Frontal cortex (tissue), 4 donors: ENCODE measurements around the gene ECEL1. TPM values are rescaled to one million over a fixed set of nuclear protein-coding genes. Genes with fewer than 3 reads are reported as not detected.
A peak's percentile ranks its signal among the peaks of the same experiment; 100 is the strongest.
"Not testable (repeated sequence)": the region's sequence is repeated elsewhere in the genome, so short reads cannot be mapped to it uniquely, and the experiment has no call there.

ENCODE experiments used
- DNase-seq, 2 donors: peaks; one replicate each; pipeline ENCODE4 v3.0.0; 2012; ENCODE audit warnings: low spot score in 2 of 2
- FAIRE-seq: peaks from 2 replicates; lab custom pipeline; 2012; peaks lifted over from hg19 to GRCh38; lab: Jason Lieb, UNC
- total RNA-seq: library from RNA; depleted of rRNA; stranded (reverse); fragments of >200 nt; gene quantifications from one replicate; pipeline ENCODE4 v1.2.3, GENCODE V29; 2014
- donor health status: control.
- donor health status: control.
- donor health status: control.

The ECEL1 gene
- total RNA-seq, 1 donor from 2014 or later: 2.4 TPM

- no peak for DNase-seq
- FAIRE-seq: no peak
These were observed 39.9 kb downstream of the ECEL1 start for GRCh38 chr2:232447638-232448303.

- no peak for FAIRE-seq
These were observed 40.5 kb downstream of the ECEL1 start for GRCh38 chr2:232447091-232447620.

DNA sequence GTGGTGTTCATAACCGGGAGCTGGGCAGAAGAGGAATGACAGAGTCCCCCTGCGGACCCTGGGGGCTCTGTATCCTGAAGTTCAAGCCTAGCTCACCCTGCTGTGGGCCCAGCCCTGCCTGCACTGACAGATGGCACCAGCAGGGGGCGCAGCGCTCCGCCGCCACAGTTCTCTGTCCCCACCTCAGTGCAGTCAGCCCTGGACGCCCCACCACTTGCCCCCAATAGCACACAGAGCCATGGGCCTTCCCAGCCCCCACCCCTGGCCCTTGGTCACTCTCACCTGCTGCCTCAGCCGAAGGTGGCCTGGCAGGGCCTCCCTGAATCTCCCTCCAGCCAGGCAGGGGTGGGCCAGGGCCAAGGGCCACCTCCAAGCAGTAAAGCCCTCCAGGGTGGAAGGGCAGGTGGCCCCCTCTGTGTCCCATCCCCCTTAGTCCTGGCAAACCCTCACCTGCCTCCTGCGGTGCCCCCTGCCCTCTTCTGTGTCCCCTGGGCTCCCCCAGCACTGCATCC lies 41.3 kb downstream of the ECEL1 start:
- DNase-seq, FAIRE-seq: not testable (repeated sequence)

More at GRCh38 chr2:232447091-232447620, 40.5 kb downstream of the ECEL1 start:
- DNase-seq: no peak

DNA sequence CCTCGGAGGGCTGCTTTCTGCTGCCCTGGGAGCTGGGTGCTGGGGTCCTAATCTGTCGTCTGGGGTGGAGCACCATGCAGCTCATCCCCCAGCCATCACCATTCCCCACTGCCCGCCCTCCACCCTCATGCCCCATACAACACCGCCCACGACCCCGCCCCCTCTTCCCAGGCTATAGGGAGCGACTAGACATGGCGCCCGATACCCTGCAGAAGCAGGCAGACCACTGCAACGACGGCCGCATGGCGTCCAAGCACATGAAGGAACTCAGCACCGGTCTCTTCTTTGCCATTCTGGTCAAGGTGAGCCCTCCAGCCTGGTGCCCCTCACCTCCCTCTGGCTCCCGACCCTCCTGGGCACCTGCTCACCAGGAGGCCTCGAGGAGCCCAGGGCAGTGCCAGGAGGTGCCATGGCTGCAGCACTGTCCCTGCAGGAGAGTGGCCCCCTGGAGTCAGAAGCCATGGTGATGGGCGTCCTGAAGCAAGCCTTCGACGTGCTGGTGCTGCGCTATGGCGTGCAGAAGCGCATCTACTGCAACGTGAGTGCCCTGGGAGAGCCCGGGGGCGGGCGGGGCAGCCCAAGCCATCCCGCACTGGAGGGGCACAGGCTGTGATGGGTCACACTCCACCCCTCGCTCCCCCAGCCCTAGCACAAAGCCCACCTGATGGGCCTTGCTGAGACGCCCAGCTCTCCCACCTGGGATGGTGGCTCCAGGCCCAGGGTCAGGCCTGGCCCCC lies 42.3 kb downstream of the ECEL1 start:
- DNase-seq, FAIRE-seq: not testable (repeated sequence)

- DNase-seq (no peak), FAIRE-seq (no peak)
These were observed 43.1 kb downstream of the ECEL1 start for GRCh38 chr2:232444409-232445148.

GRCh38 chr2:232443669-232444408 lies 43.8 kb downstream of the ECEL1 start:
- not testable (repeated sequence) for FAIRE-seq, DNase-seq

DNA sequence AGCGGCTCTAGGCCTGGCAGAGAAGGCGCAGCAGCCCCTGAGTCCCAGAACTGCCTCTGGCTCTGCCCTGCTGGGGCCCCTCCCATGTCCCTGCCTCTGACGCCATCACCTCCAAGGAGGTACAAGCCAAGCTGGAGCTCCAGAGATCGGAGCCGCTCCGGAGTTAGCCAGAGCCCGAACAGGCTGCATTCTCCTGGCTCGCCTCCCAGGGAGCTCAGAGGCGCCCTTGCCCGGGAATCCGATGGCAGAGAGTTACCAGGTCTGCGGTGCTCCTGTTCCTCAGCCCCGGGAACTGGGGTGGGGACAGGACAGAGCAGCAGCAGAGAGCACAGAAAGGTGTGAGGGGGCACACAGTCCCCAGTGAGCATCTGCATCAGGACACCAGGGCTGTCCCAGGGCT lies 44.6 kb downstream of the ECEL1 start:
- not testable (repeated sequence) for FAIRE-seq, DNase-seq

DNA sequence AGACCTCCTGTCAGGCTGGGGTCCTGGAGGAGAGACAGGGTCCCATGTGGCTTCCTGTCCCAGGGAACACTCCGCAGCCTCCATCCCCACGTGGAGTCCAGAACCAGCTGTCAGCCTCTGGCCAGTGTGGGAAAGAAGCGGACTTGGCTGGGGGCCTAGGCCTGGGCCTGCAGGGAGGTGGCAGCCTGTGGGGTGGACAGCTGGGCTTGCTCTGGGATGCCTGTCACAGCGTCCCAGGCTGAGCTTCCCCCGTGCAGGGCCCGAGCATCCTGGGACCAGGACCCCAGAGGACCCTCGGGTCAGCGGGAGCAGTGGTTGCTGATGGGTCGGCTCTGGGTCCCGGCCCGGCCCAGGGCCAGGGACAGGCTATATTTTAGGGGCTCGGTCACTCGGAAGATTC lies 45.2 kb downstream of the ECEL1 start:
- DNase-seq, FAIRE-seq: not testable (repeated sequence)

GRCh38 chr2:232441922-232442321 lies 45.7 kb downstream of the ECEL1 start:
- FAIRE-seq, DNase-seq: not testable (repeated sequence)

- no peak for FAIRE-seq
- no peak for DNase-seq
These were observed 46.4 kb downstream of the ECEL1 start for GRCh38 chr2:232441147-232441651.

DNA sequence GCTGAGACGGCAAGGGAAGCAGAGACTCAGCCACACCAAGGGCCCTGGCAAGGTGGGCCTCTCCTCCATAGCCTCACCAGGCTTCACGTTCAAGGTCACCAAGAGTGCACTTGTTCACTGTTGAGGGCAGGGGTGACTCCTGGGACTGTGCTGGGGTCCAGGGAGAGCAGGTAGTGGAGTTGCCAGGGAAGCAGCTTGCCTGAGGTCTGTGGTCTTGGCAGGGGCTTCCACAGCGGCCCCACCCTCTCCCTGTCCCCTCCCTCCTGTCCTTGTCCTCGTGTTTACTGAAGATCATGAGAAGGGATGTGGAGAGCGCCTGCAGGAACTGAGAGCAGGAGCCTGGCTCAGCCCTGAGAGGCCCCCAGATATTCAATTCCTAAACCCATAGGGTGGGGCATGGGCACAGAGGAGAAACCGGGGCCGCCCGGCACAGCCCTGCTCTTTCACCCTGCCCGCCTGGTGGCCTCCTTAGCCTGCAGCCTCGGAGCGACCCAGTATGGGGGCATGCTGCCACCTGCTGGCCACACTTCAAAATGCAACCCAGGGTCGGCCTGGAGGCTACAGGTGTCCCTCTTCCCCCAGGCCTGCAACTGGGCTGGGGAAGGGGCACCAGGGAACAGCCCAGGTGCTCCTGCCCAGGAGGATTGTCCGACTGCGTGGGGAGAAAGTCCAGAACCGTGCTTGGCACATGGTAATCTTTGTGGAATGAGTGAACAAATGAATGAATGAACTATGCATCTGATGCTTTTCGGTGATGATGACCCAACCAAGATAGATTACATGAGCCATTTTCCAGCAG lies 47.2 kb downstream of the ECEL1 start:
- FAIRE-seq: not testable (repeated sequence)
- peak; percentile 73 to 90 for DNase-seq

DNA sequence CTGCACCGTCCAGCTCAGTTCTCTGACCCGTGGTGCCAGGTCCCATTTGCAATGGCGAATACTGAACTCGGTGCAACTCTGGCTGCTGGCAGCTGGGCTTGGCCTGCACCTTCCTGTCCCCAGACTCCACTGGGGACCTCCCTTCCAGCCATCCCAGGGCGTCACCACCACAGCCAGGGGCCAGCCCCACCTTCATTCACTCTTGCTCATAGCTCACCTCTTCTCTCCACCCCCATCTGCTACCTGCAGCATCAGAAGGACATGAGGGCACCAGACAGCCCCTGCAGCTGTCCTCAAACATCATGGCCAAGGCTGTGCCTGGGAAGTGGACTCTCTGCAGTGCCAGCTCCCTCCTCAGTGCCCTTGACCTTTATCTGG lies 47.9 kb downstream of the ECEL1 start:
- no peak for DNase-seq
- no peak for FAIRE-seq

DNA sequence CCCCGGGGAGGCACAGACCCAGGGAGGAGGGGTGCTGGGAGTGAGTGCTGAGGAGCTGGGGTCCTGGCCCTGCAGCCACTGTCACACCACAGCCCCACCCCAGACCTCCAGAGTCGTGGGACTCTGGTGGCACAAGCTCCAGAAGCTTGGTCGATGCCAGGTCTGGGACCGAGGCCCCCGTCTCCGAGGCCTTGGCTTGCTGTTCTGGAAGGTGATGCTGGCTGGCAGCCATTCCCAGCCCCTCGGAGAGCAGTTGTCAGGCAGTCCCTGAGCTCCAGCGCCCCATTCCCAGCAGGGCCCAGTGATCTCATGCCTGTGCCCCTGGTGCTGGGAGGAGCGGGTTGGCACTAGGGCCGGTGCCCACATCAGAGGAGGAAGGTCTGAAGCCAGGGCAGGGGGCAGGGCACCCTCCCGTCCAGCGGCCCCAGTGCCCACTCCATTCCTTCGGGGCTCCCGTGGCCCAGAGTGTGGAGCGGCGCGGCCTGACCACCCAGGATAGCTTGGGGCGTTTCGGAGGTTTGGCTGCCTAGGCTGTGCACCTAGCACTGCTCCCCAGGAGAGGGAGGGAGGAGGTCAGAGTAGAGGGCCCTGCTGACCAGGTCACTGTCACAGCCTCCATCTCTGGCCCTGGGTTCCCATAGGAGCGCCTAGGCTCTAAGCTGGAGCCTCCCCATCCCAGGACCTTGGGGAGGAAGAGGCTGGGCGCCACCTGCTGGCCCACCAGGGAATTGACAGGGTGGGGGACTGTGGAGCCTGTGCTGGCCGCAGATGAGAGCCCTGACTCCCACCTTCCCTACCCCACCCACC lies 48.5 kb downstream of the ECEL1 start:
- DNase-seq (no peak), FAIRE-seq (no peak)

GRCh38 chr2:232438091-232438490 lies 49.5 kb downstream of the ECEL1 start:
- DNase-seq: no peak
- FAIRE-seq: no peak

GRCh38 chr2:232437195-232437571 lies 50.5 kb downstream of the ECEL1 start:
- no peak for FAIRE-seq
- DNase-seq: no peak

DNA sequence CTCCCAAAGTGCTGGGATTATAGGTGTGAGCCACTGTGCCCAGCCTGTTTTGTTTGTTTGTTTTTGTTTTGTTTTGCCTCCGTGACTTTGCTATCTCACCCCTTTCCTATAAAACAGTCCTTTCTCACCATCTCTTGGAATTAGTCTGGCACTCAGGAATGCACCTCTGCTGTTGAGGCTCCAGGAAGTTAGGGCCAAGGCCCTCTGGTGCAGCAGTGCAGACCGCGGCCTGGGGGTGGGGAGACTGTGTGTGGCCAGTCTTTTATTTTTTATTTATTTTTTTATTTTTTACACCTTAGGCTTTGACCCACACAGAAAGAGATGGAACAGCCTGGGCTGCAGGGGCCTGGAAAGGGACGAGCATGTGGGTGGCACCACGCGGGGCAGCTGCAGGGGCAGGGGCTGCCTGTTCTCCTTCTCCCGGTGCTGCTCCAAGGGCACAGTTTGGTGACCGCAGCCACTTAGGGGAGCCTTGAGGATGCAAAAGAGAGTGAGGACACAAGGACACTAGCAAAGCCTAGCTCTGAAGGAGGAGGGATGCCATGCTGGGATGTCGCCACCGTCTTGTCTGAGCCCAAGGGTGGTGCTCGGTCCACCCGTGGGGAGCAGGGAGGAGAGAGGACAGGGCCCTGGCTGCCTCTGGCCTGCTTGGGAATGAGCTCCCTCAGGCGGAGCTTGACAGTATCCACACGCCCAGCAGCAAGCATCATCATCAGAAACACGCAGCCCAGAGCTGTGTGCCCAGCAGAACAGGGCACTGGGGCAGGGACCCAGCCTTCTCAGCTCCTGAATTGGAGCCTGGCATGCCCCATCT lies 51.0 kb downstream of the ECEL1 start:
- FAIRE-seq: no peak

GRCh38 chr2:232435805-232436204 lies 51.8 kb downstream of the ECEL1 start:
- FAIRE-seq: no peak
- DNase-seq: no peak

More for the DNA sequence above, 51.0 kb downstream of the ECEL1 start:
- DNase-seq: no peak
